Endothelial cell of umbilical vein (primary cell): ENCODE data around the gene DNAH11.

Experiments
- EZH2 ChIP-seq: IDR thresholded peaks from 2 replicates; pipeline ENCODE4 v1.6.1; 2012; ENCODE audit warnings: borderline replicate concordance, low read depth, mild to moderate bottlenecking, moderate library complexity, low read length, inconsistent platforms; ENCODE audit not compliant: severe bottlenecking
- FOS ChIP-seq: IDR thresholded peaks from 2 replicates; pipeline ENCODE4 v1.6.1; 2011; ENCODE audit warnings: mild to moderate bottlenecking, low read length, moderate library complexity, borderline replicate concordance; ENCODE audit not compliant: insufficient read depth
- GATA2 ChIP-seq: IDR thresholded peaks from 2 replicates; pipeline ENCODE4 v1.7.0; 2011; ENCODE audit warnings: low read depth, mild to moderate bottlenecking, moderate library complexity, mixed read lengths, low read length; ENCODE audit not compliant: insufficient read length, insufficient read depth
- JUN ChIP-seq: IDR thresholded peaks from 2 replicates; pipeline ENCODE4 v1.6.1; 2011; ENCODE audit warnings: borderline replicate concordance, low read depth; ENCODE audit not compliant: insufficient read length, insufficient read depth
- MYC ChIP-seq: IDR thresholded peaks from one replicate; pipeline ENCODE4 v1.6.1; 2011; ENCODE audit warnings: mild to moderate bottlenecking, low read depth, low read length
- POLR2A ChIP-seq: IDR thresholded peaks from 2 replicates; pipeline ENCODE4 v1.6.1; 2012; ENCODE audit warnings: low read depth, mild to moderate bottlenecking, control low read depth, low read length
- POLR2AphosphoS5 ChIP-seq: IDR thresholded peaks from 2 replicates; pipeline ENCODE4 v1.6.1; 2012; ENCODE audit warnings: low read depth, mild to moderate bottlenecking, control low read depth, low read length, moderate library complexity; ENCODE audit not compliant: insufficient read depth
- TF ChIP-seq, protein P1 (sequence below), 2 donors: IDR thresholded peaks; 1 replicate in 1 of 2; 2 replicates in 1 of 2; pipeline ENCODE4 v1.5.1; 2011; ENCODE audit warnings: low read length in 2 of 2, mild to moderate bottlenecking in 2 of 2, moderate library complexity in 2 of 2, control low read depth in 1 of 2, inconsistent platforms in 1 of 2, low read depth in 1 of 2; ENCODE audit not compliant: insufficient read depth in 1 of 2; ENCODE audit errors: extremely low read depth in 1 of 2
- TF ChIP-seq, protein P2 (sequence below): IDR thresholded peaks from 2 replicates; pipeline ENCODE4 v1.6.1; 2011; ENCODE audit not compliant: insufficient read depth, insufficient read length

DNA sequence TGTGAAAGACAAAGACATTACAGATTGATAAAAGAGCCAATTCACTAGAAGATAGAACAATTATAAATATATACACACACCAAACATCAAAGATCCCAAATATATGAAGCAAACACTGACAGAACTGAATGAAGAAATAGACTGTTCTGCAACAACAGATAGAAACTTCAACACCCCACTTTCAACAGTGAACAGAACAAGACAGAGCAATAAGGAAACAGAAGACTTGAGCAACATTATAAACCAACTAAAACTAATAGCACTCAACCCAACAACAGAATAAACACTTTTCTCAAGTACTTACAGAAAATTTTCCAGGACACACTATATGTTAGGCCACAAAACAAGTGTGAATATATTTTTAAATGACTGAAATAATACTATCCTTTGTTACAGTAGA is 392.0 kb downstream of the DNAH11 start:
- TF ChIP-seq, protein P1, sequence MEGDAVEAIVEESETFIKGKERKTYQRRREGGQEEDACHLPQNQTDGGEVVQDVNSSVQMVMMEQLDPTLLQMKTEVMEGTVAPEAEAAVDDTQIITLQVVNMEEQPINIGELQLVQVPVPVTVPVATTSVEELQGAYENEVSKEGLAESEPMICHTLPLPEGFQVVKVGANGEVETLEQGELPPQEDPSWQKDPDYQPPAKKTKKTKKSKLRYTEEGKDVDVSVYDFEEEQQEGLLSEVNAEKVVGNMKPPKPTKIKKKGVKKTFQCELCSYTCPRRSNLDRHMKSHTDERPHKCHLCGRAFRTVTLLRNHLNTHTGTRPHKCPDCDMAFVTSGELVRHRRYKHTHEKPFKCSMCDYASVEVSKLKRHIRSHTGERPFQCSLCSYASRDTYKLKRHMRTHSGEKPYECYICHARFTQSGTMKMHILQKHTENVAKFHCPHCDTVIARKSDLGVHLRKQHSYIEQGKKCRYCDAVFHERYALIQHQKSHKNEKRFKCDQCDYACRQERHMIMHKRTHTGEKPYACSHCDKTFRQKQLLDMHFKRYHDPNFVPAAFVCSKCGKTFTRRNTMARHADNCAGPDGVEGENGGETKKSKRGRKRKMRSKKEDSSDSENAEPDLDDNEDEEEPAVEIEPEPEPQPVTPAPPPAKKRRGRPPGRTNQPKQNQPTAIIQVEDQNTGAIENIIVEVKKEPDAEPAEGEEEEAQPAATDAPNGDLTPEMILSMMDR (IDR thresholded peaks at IDR 0.05; ENCODE audit: extremely low read depth in 1 of 2, insufficient read depth in 1 of 2, low read depth in 1 of 2, low read length in 2 of 2): no peak
- TF ChIP-seq POLR2A: no peak
- TF ChIP-seq JUN: no peak
- TF ChIP-seq MYC: no peak
- TF ChIP-seq EZH2: no peak
- no peak for TF ChIP-seq POLR2AphosphoS5
- no peak for TF ChIP-seq GATA2
- TF ChIP-seq, protein P2, sequence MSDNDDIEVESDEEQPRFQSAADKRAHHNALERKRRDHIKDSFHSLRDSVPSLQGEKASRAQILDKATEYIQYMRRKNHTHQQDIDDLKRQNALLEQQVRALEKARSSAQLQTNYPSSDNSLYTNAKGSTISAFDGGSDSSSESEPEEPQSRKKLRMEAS: no peak
- TF ChIP-seq FOS: no peak
